H9 (cell line): Measurements from ENCODE around the gene SETBP1. TPM values are rescaled to one million over a fixed set of nuclear protein-coding genes. Genes with fewer than 3 reads are reported as not detected.

Experiments used
- DNase-seq: peaks from one replicate; pipeline ENCODE4 v3.0.0-alpha.2; 2017
- H2AFZ ChIP-seq: one replicate; pipeline ENCODE4 v1.6.1; 2013; ENCODE audit warnings: mild to moderate bottlenecking, low read length, control low read depth, moderate library complexity
- H2AK5ac ChIP-seq: 2 replicates; pipeline ENCODE4 v1.6.1; 2013; ENCODE audit warnings: low read length, control low read depth, mixed read lengths; ENCODE audit not compliant: insufficient read length
- H2BK120ac ChIP-seq: one replicate; pipeline ENCODE4 v1.6.1; 2013; ENCODE audit warnings: low read depth, mild to moderate bottlenecking, low read length, control low read depth, inconsistent platforms; ENCODE audit not compliant: poor library complexity, severe bottlenecking
- H2BK12ac ChIP-seq: 2 replicates; pipeline ENCODE4 v1.6.1; 2013; ENCODE audit warnings: low read length, control low read depth, mixed read lengths, low read depth; ENCODE audit not compliant: insufficient read length
- H2BK15ac ChIP-seq: 2 replicates; pipeline ENCODE4 v1.6.1; 2013; ENCODE audit warnings: low read depth, low read length, control low read depth
- H2BK20ac ChIP-seq: one replicate; pipeline ENCODE4 v1.6.1; 2013; ENCODE audit warnings: low read depth, mild to moderate bottlenecking, low read length, control low read depth, inconsistent platforms; ENCODE audit not compliant: poor library complexity, severe bottlenecking
- H2BK5ac ChIP-seq: 2 replicates; pipeline ENCODE4 v1.6.1; 2013; ENCODE audit warnings: low read length, control low read depth, mixed read lengths; ENCODE audit not compliant: insufficient read length
- H3K14ac ChIP-seq: 2 replicates; pipeline ENCODE4 v1.6.1; 2013; ENCODE audit warnings: low read length, control low read depth; ENCODE audit not compliant: insufficient read depth
- H3K18ac ChIP-seq: 2 replicates; pipeline ENCODE4 v1.6.1; 2013; ENCODE audit warnings: low read depth, mild to moderate bottlenecking, mixed read lengths, low read length, control low read depth; ENCODE audit not compliant: insufficient read length
- H3K23ac ChIP-seq: 2 replicates; pipeline ENCODE4 v1.6.1; 2013; ENCODE audit warnings: low read length, control low read depth, mixed read lengths, low read depth; ENCODE audit not compliant: insufficient read length
- H3K23me2 ChIP-seq: 2 replicates; pipeline ENCODE4 v1.6.1; 2013; ENCODE audit warnings: low read depth, mild to moderate bottlenecking, mixed read lengths, low read length, control low read depth; ENCODE audit not compliant: insufficient read length, poor library complexity, severe bottlenecking
- H3K27ac ChIP-seq: 2 replicates; pipeline ENCODE4 v1.5.1; 2013; ENCODE audit warnings: low read length, control low read depth, mixed read lengths, low read depth; ENCODE audit not compliant: insufficient read length
- H3K27me3 ChIP-seq: 2 replicates; pipeline ENCODE4 v1.6.1; 2013; ENCODE audit warnings: low read length, control low read depth, inconsistent platforms; ENCODE audit not compliant: insufficient read depth
- H3K4ac ChIP-seq: 2 replicates; pipeline ENCODE4 v1.6.1; 2013; ENCODE audit warnings: low read depth, mild to moderate bottlenecking, control low read depth, inconsistent platforms, low read length, moderate library complexity
- H3K4me1 ChIP-seq: 2 replicates; pipeline ENCODE4 v1.6.1; 2013; ENCODE audit warnings: low read length, control low read depth, inconsistent platforms; ENCODE audit not compliant: insufficient read depth
- H3K4me2 ChIP-seq: 2 replicates; pipeline ENCODE4 v1.6.1; 2013; ENCODE audit warnings: low read length, control low read depth, mixed read lengths; ENCODE audit not compliant: insufficient read length, insufficient read depth
- H3K56ac ChIP-seq: 2 replicates; pipeline ENCODE4 v1.6.1; 2013; ENCODE audit warnings: low read depth, mild to moderate bottlenecking, mixed read lengths, low read length, control low read depth; ENCODE audit not compliant: insufficient read length
- H3K79me1 ChIP-seq: 2 replicates; pipeline ENCODE4 v1.6.1; 2013; ENCODE audit warnings: low read depth, mild to moderate bottlenecking, moderate library complexity, low read length, control low read depth, inconsistent platforms; ENCODE audit not compliant: insufficient read depth, poor library complexity, severe bottlenecking
- H3K79me2 ChIP-seq: 2 replicates; pipeline ENCODE4 v1.6.1; 2013; ENCODE audit warnings: low read length, control low read depth, inconsistent platforms; ENCODE audit not compliant: insufficient read depth
- H3K9ac ChIP-seq: 2 replicates; pipeline ENCODE4 v1.6.1; 2013; ENCODE audit warnings: low read length, control low read depth, mixed read lengths; ENCODE audit not compliant: insufficient read length; ENCODE audit errors: extremely low read depth
- H3K9me3 ChIP-seq: one replicate; pipeline ENCODE4 v1.6.1; 2013; ENCODE audit warnings: low read depth, low read length, inconsistent platforms; ENCODE audit not compliant: control insufficient read depth
- H3T11ph ChIP-seq: one replicate; pipeline ENCODE4 v1.6.1; 2013; ENCODE audit warnings: mild to moderate bottlenecking, low read length, control low read depth, inconsistent platforms
- H4K20me1 ChIP-seq: one replicate; pipeline ENCODE4 v1.6.1; 2013; ENCODE audit not compliant: control insufficient read depth, insufficient read length, insufficient read depth
- H4K5ac ChIP-seq: 2 replicates; pipeline ENCODE4 v1.6.1; 2013; ENCODE audit warnings: low read depth, mild to moderate bottlenecking, mixed read lengths, low read length, control low read depth; ENCODE audit not compliant: insufficient read length
- H4K8ac ChIP-seq: replicated peaks from 2 replicates; pipeline ENCODE4 v1.6.1; 2013; ENCODE audit warnings: low read length, control low read depth, mixed read lengths, low read depth; ENCODE audit not compliant: insufficient read length
- H4K91ac ChIP-seq: 2 replicates; pipeline ENCODE4 v1.6.1; 2013; ENCODE audit warnings: low read depth, mild to moderate bottlenecking, moderate library complexity, mixed read lengths, low read length, control low read depth; ENCODE audit not compliant: insufficient read length
- H3K27ac Mint-ChIP-seq, 3 experiments: 2 replicates in 2 of 3; 3 replicates in 1 of 3; pipeline ENCODE4 v1.8.0; 2020 to 2021; ENCODE audit warnings: mixed read lengths in 3 of 3, mild to moderate bottlenecking in 1 of 3, moderate library complexity in 1 of 3
- H3K27me3 Mint-ChIP-seq: 2 replicates; pipeline ENCODE4 v1.8.0; 2021; ENCODE audit warnings: low read depth, mild to moderate bottlenecking, moderate library complexity, mixed read lengths
- H3K36me3 Mint-ChIP-seq, 3 experiments: 2 replicates in 2 of 3; 3 replicates in 1 of 3; pipeline ENCODE4 v1.8.0; 2020 to 2021; ENCODE audit warnings: low read depth in 3 of 3, mixed read lengths in 3 of 3; ENCODE audit not compliant: insufficient read depth in 1 of 3
- H3K4me1 Mint-ChIP-seq, 2 experiments: 2 replicates each; pipeline ENCODE4 v1.8.0; 2020; ENCODE audit warnings: mixed read lengths in 2 of 2
- H3K4me3 Mint-ChIP-seq, 2 experiments: 2 replicates in 1 of 2; 3 replicates in 1 of 2; pipeline ENCODE4 v1.8.0; 2020 to 2021; ENCODE audit warnings: mild to moderate bottlenecking in 2 of 2, mixed read lengths in 2 of 2, moderate library complexity in 1 of 2
- H3K9me3 Mint-ChIP-seq, 2 experiments: 2 replicates in 1 of 2; 3 replicates in 1 of 2; pipeline ENCODE4 v1.8.0; 2020; ENCODE audit warnings: mild to moderate bottlenecking in 2 of 2, mixed read lengths in 2 of 2, moderate library complexity in 1 of 2
- WGBS: extraction: QIAGEN DNeasy Blood & Tissue Kit; methylation state at CpG from one replicate; pipeline ENCODE4 v1.1.7; 2013; ENCODE audit warnings: missing lambda C conversion rate, low lambda C conversion rate, mixed read lengths; ENCODE audit not compliant: insufficient read length; ENCODE audit errors: extremely low coverage; 5-methylcytosine and 5-hydroxymethylcytosine counted together
- total RNA-seq: library from RNA; stranded (reverse); gene quantifications from 2 replicates; pipeline ENCODE4 v1.2.1, GENCODE V29; 2021
- TF ChIP-seq, protein P1 (sequence below): fragments of 200-600 bp; sonication (generic); conservative IDR thresholded peaks from 3 replicates; pipeline ENCODE4 v1.8.0; 2021; ENCODE audit warnings: antibody characterized with exemption, mild to moderate bottlenecking

Gene SETBP1
- total RNA-seq, 1 experiment from 2014 or later, result 4.6 TPM

DNA sequence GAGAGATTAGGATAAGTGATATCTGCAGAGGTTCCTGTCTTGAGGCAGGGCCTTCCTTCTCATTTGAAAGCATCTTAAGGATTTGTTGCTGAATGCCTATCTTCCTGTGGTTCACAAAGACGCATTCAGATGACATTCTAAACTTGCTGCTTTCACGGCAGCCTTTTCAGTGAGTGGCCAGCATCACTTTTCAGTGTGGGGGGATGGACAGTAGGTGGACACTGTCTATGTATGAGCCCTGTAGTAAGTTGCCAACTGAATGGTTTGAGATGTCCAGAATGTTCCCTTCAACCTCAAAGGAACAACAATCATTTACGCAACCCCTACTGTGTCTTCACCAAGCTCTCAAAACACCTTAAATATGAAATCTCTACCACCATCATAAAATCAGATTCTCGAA is 46.6 kb downstream of the SETBP1 start:
- H3K9me3 Mint-ChIP-seq, result no peaks in the 10 kb centered on the region
- Histone ChIP-seq H3K79me2 (no peaks in the 10 kb centered on the region), H4K20me1 (no peaks in the 10 kb centered on the region), H4K8ac (no peak overlapping the region), H2BK5ac (no peak overlapping the region), H2BK15ac (no peak overlapping the region), H3K14ac (no peak overlapping the region), H3T11ph (no peak overlapping the region), H3K27me3 (no peaks in the 10 kb centered on the region), H3K4ac (no peak overlapping the region), H4K91ac (no peak overlapping the region), H2AK5ac (no peak overlapping the region), H2BK120ac (no peak overlapping the region), H3K9me3 (no peaks in the 10 kb centered on the region), H2BK12ac (no peak overlapping the region), H2BK20ac (no peak overlapping the region), H3K4me1 (peaks cover 7% of the 10 kb centered on the region; the same call in 1 of the 2 replicates), H3K4me2 (no peak overlapping the region), H2AFZ (no peak overlapping the region), H4K5ac (no peak overlapping the region), H3K23ac (no peak overlapping the region), H3K27ac (no peak overlapping the region), H3K79me1 (no peaks in the 10 kb centered on the region), H3K9ac (no peak overlapping the region), H3K23me2 (no peaks in the 10 kb centered on the region), H3K18ac (no peak overlapping the region), H3K56ac (no peak overlapping the region)
- TF ChIP-seq, protein P1, sequence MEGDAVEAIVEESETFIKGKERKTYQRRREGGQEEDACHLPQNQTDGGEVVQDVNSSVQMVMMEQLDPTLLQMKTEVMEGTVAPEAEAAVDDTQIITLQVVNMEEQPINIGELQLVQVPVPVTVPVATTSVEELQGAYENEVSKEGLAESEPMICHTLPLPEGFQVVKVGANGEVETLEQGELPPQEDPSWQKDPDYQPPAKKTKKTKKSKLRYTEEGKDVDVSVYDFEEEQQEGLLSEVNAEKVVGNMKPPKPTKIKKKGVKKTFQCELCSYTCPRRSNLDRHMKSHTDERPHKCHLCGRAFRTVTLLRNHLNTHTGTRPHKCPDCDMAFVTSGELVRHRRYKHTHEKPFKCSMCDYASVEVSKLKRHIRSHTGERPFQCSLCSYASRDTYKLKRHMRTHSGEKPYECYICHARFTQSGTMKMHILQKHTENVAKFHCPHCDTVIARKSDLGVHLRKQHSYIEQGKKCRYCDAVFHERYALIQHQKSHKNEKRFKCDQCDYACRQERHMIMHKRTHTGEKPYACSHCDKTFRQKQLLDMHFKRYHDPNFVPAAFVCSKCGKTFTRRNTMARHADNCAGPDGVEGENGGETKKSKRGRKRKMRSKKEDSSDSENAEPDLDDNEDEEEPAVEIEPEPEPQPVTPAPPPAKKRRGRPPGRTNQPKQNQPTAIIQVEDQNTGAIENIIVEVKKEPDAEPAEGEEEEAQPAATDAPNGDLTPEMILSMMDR, result no peak
- H3K27ac Mint-ChIP-seq, result no peak overlapping the region
- WGBS, result no CpG with 5 or more reads among the region's 4 CpGs
- peaks cover 30 to 43% of the 10 kb centered on the region in 2 experiments for H3K4me1 Mint-ChIP-seq
- no peak overlapping the region for H3K4me3 Mint-ChIP-seq
- no peaks in the 10 kb centered on the region; the same call in 1 of the 2 replicates for H3K27me3 Mint-ChIP-seq
- H3K36me3 Mint-ChIP-seq, result no peaks in the 10 kb centered on the region; a peak in 2 of 7 replicates
- DNase-seq, result no peak
